ENCODE measurements around the gene NIT2. TPM values are rescaled to one million over a fixed set of nuclear protein-coding genes. Genes with fewer than 3 reads are reported as not detected.
A peak's percentile ranks its signal among the peaks of the same experiment; 100 is the strongest.

The NIT2 gene, protein sequence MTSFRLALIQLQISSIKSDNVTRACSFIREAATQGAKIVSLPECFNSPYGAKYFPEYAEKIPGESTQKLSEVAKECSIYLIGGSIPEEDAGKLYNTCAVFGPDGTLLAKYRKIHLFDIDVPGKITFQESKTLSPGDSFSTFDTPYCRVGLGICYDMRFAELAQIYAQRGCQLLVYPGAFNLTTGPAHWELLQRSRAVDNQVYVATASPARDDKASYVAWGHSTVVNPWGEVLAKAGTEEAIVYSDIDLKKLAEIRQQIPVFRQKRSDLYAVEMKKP
- total RNA-seq, result 10 to 100 TPM; 36.8 to 60.7 (median 44.3) TPM
- 10 to 100 TPM; 15.3 to 25.3 (median 25.1) TPM for polyA plus RNA-seq
- long read RNA-seq, donor 1, full-length matches to known transcripts, result 26 of 34 reads
- long read RNA-seq, donor 1, partial matches to known transcripts, result 3 of 34 reads
- long read RNA-seq, donor 1, other reads (novel, unspliced or antisense), result 5 of 34 reads
- long read RNA-seq, donor 2, full-length matches to known transcripts, result 42 of 60 reads
- long read RNA-seq, donor 2, partial matches to known transcripts, result 2 of 60 reads
- long read RNA-seq, donor 2, other reads (novel, unspliced or antisense), result 16 of 60 reads

DNA sequence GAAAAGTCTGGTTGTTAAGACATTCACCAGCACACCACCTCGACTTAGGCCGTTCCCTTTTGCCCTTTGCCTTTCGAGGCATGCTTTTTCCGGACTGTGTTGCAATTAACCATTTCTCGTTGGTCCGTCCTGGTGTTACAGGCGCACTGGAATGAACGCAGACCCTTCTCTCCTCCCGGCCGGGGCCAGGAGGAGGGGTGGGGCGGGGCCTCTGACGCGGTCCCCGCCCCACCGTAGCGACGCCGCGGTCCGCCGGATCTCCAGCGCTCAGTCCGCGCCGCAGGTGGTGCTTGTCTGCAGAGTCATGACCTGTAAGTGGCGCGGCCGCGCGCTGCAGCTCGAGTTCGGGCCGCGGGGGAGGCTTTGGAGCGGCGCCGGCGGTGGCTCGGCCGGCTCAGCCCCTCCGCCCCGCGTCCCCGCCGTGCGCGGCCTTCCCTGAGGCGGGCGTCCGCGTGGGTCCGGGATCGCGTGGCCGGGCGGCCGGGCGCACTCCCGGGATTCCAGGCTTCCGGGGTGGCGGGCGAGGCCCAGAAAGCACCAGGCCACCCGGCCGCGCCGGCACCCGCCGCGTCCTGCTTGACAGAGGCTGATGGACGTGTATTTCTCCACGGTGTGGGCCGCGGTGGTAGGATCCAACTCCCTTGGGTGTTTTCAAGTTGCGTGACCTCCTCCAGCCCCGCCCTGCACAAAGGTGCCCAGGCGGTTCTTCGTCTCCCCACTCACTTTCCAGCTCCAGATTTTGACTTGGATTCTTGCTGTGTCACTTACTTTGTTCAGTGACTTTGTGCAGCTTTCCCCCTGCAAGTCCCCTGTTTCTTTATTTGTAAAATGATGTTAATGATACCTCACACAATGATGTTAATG, at the start of gene NIT2:
Gene NIT2, plus strand, starts transcription at position 270 of the 864 bp plus-strand sequence. Its CDS starts 35 bp downstream, at position 305.
- intact Hi-C loops (cut with DNase I), result loop anchor here (5.0 to 10.0 kb wide), 2 partner anchors 38 to 500 kb away; no protein-coding TSS in a partner anchor
- TF ChIP-seq, protein P1, sequence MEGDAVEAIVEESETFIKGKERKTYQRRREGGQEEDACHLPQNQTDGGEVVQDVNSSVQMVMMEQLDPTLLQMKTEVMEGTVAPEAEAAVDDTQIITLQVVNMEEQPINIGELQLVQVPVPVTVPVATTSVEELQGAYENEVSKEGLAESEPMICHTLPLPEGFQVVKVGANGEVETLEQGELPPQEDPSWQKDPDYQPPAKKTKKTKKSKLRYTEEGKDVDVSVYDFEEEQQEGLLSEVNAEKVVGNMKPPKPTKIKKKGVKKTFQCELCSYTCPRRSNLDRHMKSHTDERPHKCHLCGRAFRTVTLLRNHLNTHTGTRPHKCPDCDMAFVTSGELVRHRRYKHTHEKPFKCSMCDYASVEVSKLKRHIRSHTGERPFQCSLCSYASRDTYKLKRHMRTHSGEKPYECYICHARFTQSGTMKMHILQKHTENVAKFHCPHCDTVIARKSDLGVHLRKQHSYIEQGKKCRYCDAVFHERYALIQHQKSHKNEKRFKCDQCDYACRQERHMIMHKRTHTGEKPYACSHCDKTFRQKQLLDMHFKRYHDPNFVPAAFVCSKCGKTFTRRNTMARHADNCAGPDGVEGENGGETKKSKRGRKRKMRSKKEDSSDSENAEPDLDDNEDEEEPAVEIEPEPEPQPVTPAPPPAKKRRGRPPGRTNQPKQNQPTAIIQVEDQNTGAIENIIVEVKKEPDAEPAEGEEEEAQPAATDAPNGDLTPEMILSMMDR (IDR thresholded peaks at IDR 0.05), result no peak
- peak within 1 kb of the TSS; percentile 92 for H3K27ac ChIP-seq
- H3K36me3 ChIP-seq (ENCODE audit: insufficient read depth in 1 of 2, low read depth in 1 of 2), result peaks cover 0 to 11% of the 10 kb centered on the region in 2 donors
- no peaks in the 10 kb centered on the region for H3K27me3 ChIP-seq (ENCODE audit: insufficient read depth in 3 of 3, low read length in 2 of 3)
- peak within 1 kb of the TSS; percentile 83 for H3K4me3 ChIP-seq
- DNase-seq (peak; percentile 88 to 95), ATAC-seq (peak; percentile 94 to 96 (median 96))
- no peaks in the 10 kb centered on the region for H3K9me3 ChIP-seq
- H3K4me1 ChIP-seq, result peaks cover 8% of the 10 kb centered on the region
- WGBS, 3 donors, result 0 to 1% (median 1%) methylated on average over 20 to 77 of the region's 77 CpGs

DNA sequence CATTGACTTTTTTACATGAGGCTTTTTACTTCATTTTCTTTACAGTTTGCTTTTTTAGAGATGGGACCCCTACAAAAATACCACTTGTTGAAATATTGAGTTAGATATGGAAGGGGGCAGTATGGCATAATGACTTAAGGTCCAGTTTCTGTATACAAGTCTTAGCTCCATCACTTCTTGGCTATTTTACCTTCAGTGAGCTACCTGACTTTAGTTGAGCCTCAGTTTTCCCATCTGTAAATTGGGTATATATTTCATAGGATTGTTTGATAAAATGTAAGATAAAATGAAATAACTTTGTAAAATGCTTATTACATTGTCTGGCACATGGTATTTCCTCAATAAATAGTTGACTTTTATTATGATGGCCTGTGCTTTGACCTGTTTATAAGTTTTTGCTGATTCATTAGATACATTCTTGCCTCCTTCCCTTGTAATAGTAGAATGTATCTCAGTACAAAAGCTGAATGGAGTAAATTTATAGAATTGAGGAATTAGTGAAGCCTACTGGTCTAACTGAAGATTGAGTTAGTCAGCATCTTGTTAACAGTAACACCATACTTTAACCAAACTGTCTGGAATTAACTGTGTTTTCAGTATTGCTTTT, 46.2 kb upstream of the NIT2 start:
- no peak overlapping the region for H3K27ac ChIP-seq
- H3K36me3 ChIP-seq (ENCODE audit: insufficient read depth in 1 of 2, low read depth in 1 of 2), result peaks cover 5 to 95% of the 10 kb centered on the region in 2 donors
- H3K4me3 ChIP-seq, result no peak overlapping the region
- DNase-seq (no peak), ATAC-seq (no peak)
- intact Hi-C loops (cut with DNase I), result no loop called here
- no peaks in the 10 kb centered on the region for H3K4me1 ChIP-seq
- no peaks in the 10 kb centered on the region for H3K27me3 ChIP-seq (ENCODE audit: insufficient read depth in 3 of 3, low read length in 2 of 3)
- no peaks in the 10 kb centered on the region for H3K9me3 ChIP-seq
- TF ChIP-seq, protein P1 (IDR thresholded peaks at IDR 0.05), result no peak

DNA sequence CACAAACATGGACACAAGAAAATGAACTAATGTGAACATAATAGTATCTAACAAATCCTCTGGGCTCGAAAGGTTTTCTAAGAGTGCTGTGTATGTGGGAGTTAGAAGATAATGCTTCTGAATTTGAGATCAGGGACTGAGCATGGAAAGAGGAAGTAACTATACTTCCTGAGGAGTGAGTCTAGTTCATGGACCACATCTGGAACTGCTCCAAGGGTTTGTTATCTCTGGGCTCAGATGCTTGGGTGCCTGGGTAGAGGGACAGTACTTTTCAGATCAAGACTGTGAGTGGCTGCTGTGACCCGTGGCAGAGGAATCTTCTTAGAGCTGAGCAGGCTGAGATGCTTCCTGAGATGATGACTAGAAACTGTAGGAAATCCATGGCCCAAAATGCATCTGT, 45.2 kb upstream of the NIT2 start:
- H3K27ac ChIP-seq, result no peak overlapping the region
- TF ChIP-seq, protein P1 (IDR thresholded peaks at IDR 0.05), result no peak
- no peak overlapping the region for H3K4me3 ChIP-seq
- no peaks in the 10 kb centered on the region for H3K9me3 ChIP-seq
- ATAC-seq, result no peak
- H3K27me3 ChIP-seq (ENCODE audit: insufficient read depth in 3 of 3, low read length in 2 of 3), result no peaks in the 10 kb centered on the region
- peaks cover 5 to 90% of the 10 kb centered on the region in 2 donors for H3K36me3 ChIP-seq (ENCODE audit: insufficient read depth in 1 of 2, low read depth in 1 of 2)
- DNase-seq, result no peak
- intact Hi-C loops (cut with DNase I), result no loop called here
- 76 to 87% (median 77%) methylated on average over 2 of the region's 2 CpGs for WGBS, 3 donors
- H3K4me1 ChIP-seq, result no peaks in the 10 kb centered on the region

DNA sequence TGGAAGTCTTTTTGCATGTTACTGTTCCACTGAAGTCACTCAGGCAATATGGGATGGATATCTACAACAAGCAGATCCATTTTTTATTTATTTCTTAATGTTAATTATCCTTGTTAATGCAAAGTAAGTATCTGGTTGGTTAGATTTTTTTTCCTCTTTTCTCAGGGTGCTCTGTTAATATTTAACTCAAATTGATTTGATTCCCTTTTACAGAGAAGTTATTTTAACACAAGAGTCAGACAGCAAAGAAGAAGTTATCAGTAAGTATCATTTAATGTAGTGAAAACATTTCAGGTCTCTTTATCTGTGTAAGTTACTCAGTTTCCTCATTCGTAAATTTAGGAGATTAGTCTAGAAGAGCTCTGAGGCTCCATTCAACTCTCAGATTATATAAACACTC, 39.5 kb upstream of the NIT2 start:
- intact Hi-C loops (cut with DNase I), result loop anchor here in 1 of 2 donors (10.0 kb wide), 1 partner anchor 90 kb away; no protein-coding TSS in a partner anchor
- no peaks in the 10 kb centered on the region for H3K27me3 ChIP-seq (ENCODE audit: insufficient read depth in 3 of 3, low read length in 2 of 3)
- DNase-seq (no peak), ATAC-seq (no peak)
- H3K27ac ChIP-seq, result no peak overlapping the region
- no peaks in the 10 kb centered on the region for H3K4me1 ChIP-seq
- TF ChIP-seq, protein P1 (IDR thresholded peaks at IDR 0.05), result no peak
- H3K36me3 ChIP-seq (ENCODE audit: insufficient read depth in 1 of 2, low read depth in 1 of 2), result peaks cover 2 to 93% of the 10 kb centered on the region in 2 donors
- WGBS, 3 donors, result 88 to 97% (median 97%) methylated on average over 1 of the region's 1 CpG
- no peak overlapping the region for H3K4me3 ChIP-seq
- H3K9me3 ChIP-seq, result no peaks in the 10 kb centered on the region

Data from psoas muscle (tissue), 8 donors.